Measurements from ENCODE around the gene ACYP1.

ACYP1 gene

GRCh38 chr14:75025876-75026275, 37.9 kb downstream of the ACYP1 start:
- H4K20me1 ChIP-seq (ENCODE audit: insufficient read depth, low read length), result no peaks in the 10 kb centered on the region
- no peak overlapping the region for H3K9ac ChIP-seq (ENCODE audit: low read depth, low read length)
- no peak overlapping the region for H3K27ac ChIP-seq (ENCODE audit: low read length)
- ATAC-seq (ENCODE audit: insufficient read depth, low read depth), result no peak
- no peaks in the 10 kb centered on the region for H3K9me3 ChIP-seq (ENCODE audit: insufficient read depth, low read length, severe bottlenecking)
- no peak overlapping the region for H3K4me3 ChIP-seq (ENCODE audit: low read depth in 1 of 2, low read length in 2 of 2)
- H2AFZ ChIP-seq (ENCODE audit: low read depth, low read length), result no peak overlapping the region
- H3K27me3 ChIP-seq (ENCODE audit: insufficient read depth, low read length, poor library complexity), result no peaks in the 10 kb centered on the region
- H3K79me2 ChIP-seq (ENCODE audit: insufficient read depth, low read length), result no peaks in the 10 kb centered on the region
- H3K4me1 ChIP-seq (ENCODE audit: insufficient read depth, low read length), result no peaks in the 10 kb centered on the region
- DNase-seq, result no peak
- H3K36me3 ChIP-seq (ENCODE audit: insufficient read depth, low read length), result peaks cover 65% of the 10 kb centered on the region
- no peak overlapping the region for H3K4me2 ChIP-seq (ENCODE audit: insufficient read depth, low read length)
- TF ChIP-seq, protein P1, sequence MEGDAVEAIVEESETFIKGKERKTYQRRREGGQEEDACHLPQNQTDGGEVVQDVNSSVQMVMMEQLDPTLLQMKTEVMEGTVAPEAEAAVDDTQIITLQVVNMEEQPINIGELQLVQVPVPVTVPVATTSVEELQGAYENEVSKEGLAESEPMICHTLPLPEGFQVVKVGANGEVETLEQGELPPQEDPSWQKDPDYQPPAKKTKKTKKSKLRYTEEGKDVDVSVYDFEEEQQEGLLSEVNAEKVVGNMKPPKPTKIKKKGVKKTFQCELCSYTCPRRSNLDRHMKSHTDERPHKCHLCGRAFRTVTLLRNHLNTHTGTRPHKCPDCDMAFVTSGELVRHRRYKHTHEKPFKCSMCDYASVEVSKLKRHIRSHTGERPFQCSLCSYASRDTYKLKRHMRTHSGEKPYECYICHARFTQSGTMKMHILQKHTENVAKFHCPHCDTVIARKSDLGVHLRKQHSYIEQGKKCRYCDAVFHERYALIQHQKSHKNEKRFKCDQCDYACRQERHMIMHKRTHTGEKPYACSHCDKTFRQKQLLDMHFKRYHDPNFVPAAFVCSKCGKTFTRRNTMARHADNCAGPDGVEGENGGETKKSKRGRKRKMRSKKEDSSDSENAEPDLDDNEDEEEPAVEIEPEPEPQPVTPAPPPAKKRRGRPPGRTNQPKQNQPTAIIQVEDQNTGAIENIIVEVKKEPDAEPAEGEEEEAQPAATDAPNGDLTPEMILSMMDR (IDR thresholded peaks at IDR 0.05; ENCODE audit: borderline replicate concordance, extremely low read depth, low read length, poor library complexity, severe bottlenecking), result no peak
- no peak for TF ChIP-seq EZH2 (IDR thresholded peaks at IDR 0.05; ENCODE audit: borderline replicate concordance, low read depth, low read length, severe bottlenecking)

- Histone ChIP-seq H3K27ac (ENCODE audit: low read length) (no peak overlapping the region), H3K9ac (ENCODE audit: low read depth, low read length) (no peak overlapping the region), H3K9me3 (ENCODE audit: insufficient read depth, low read length, severe bottlenecking) (no peaks in the 10 kb centered on the region), H3K79me2 (ENCODE audit: insufficient read depth, low read length) (no peaks in the 10 kb centered on the region), H4K20me1 (ENCODE audit: insufficient read depth, low read length) (no peaks in the 10 kb centered on the region), H3K27me3 (ENCODE audit: insufficient read depth, low read length, poor library complexity) (no peaks in the 10 kb centered on the region), H3K4me3 (ENCODE audit: low read depth in 1 of 2, low read length in 2 of 2) (no peak overlapping the region), H3K4me2 (ENCODE audit: insufficient read depth, low read length) (no peak overlapping the region), H3K36me3 (ENCODE audit: insufficient read depth, low read length) (peaks cover 63% of the 10 kb centered on the region), H3K4me1 (ENCODE audit: insufficient read depth, low read length) (no peaks in the 10 kb centered on the region), H2AFZ (ENCODE audit: low read depth, low read length) (no peak overlapping the region)
- DNase-seq, result no peak
- no peak for ATAC-seq (ENCODE audit: insufficient read depth, low read depth)
- TF ChIP-seq, protein P1 (IDR thresholded peaks at IDR 0.05; ENCODE audit: borderline replicate concordance, extremely low read depth, low read length, poor library complexity, severe bottlenecking), result no peak
- TF ChIP-seq EZH2 (IDR thresholded peaks at IDR 0.05; ENCODE audit: borderline replicate concordance, low read depth, low read length, severe bottlenecking), result no peak
Observed at GRCh38 chr14:75025082-75025481, 38.7 kb downstream of the ACYP1 start.

- H3K27ac ChIP-seq (ENCODE audit: low read length), result no peak overlapping the region
- H4K20me1 ChIP-seq (ENCODE audit: insufficient read depth, low read length), result no peaks in the 10 kb centered on the region
- no peak for DNase-seq
- H3K79me2 ChIP-seq (ENCODE audit: insufficient read depth, low read length), result no peaks in the 10 kb centered on the region
- no peak for TF ChIP-seq EZH2 (IDR thresholded peaks at IDR 0.05; ENCODE audit: borderline replicate concordance, low read depth, low read length, severe bottlenecking)
- TF ChIP-seq, protein P1 (IDR thresholded peaks at IDR 0.05; ENCODE audit: borderline replicate concordance, extremely low read depth, low read length, poor library complexity, severe bottlenecking), result no peak
- no peak overlapping the region for H3K4me2 ChIP-seq (ENCODE audit: insufficient read depth, low read length)
- H2AFZ ChIP-seq (ENCODE audit: low read depth, low read length), result no peak overlapping the region
- no peak overlapping the region for H3K4me3 ChIP-seq (ENCODE audit: low read depth in 1 of 2, low read length in 2 of 2)
- no peaks in the 10 kb centered on the region for H3K27me3 ChIP-seq (ENCODE audit: insufficient read depth, low read length, poor library complexity)
- H3K36me3 ChIP-seq (ENCODE audit: insufficient read depth, low read length), result peaks cover 66% of the 10 kb centered on the region
- no peak for ATAC-seq (ENCODE audit: insufficient read depth, low read depth)
- H3K9me3 ChIP-seq (ENCODE audit: insufficient read depth, low read length, severe bottlenecking), result no peaks in the 10 kb centered on the region
- no peak overlapping the region for H3K9ac ChIP-seq (ENCODE audit: low read depth, low read length)
- H3K4me1 ChIP-seq (ENCODE audit: insufficient read depth, low read length), result no peaks in the 10 kb centered on the region
Observed at GRCh38 chr14:75023108-75023507, 40.7 kb downstream of the ACYP1 start.

DNA sequence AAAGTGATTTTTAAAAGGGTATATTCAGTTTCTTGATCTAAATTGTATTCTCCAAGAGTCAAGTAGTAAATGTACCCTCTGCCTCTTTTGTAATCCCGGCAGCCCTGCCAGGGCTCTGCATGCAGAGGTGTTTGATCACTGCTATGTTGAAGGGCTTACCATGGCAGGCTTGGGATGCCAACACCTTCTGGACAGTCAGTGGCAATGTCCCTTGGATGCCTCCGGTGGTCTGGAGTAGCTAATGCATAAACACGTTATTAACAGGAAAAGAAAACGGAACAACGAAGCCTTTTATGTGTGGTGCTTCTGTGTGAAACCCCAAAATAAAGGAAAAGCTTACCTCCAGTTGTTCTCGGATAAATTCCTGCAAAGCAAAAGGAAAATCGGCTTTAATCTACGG, 41.2 kb downstream of the ACYP1 start:
- Histone ChIP-seq H3K27me3 (ENCODE audit: insufficient read depth, low read length, poor library complexity) (no peaks in the 10 kb centered on the region), H3K36me3 (ENCODE audit: insufficient read depth, low read length) (peaks cover 71% of the 10 kb centered on the region), H2AFZ (ENCODE audit: low read depth, low read length) (no peak overlapping the region), H3K4me1 (ENCODE audit: insufficient read depth, low read length) (no peaks in the 10 kb centered on the region), H3K4me2 (ENCODE audit: insufficient read depth, low read length) (no peak overlapping the region), H3K9ac (ENCODE audit: low read depth, low read length) (no peak overlapping the region), H3K27ac (ENCODE audit: low read length) (no peak overlapping the region), H3K9me3 (ENCODE audit: insufficient read depth, low read length, severe bottlenecking) (no peaks in the 10 kb centered on the region), H3K79me2 (ENCODE audit: insufficient read depth, low read length) (no peaks in the 10 kb centered on the region), H4K20me1 (ENCODE audit: insufficient read depth, low read length) (no peaks in the 10 kb centered on the region), H3K4me3 (ENCODE audit: low read depth in 1 of 2, low read length in 2 of 2) (no peak overlapping the region)
- ATAC-seq (ENCODE audit: insufficient read depth, low read depth), result peak; percentile 70
- TF ChIP-seq, protein P1 (IDR thresholded peaks at IDR 0.05; ENCODE audit: borderline replicate concordance, extremely low read depth, low read length, poor library complexity, severe bottlenecking), result peak; percentile 51
- no peak for TF ChIP-seq EZH2 (IDR thresholded peaks at IDR 0.05; ENCODE audit: borderline replicate concordance, low read depth, low read length, severe bottlenecking)
- peak; percentile 23 for DNase-seq

Data from DND-41 (cell line).